Chondrocyte (in vitro differentiated cells): ENCODE data around the gene TAB2. TPM values are rescaled to one million over a fixed set of nuclear protein-coding genes. Genes with fewer than 3 reads are reported as not detected.
"Not testable (repeated sequence)": the region's sequence is repeated elsewhere in the genome, so short reads cannot be mapped to it uniquely, and the experiment has no call there.

Experiments used
- DNase-seq: peaks from one replicate; pipeline ENCODE4 v3.0.0; 2021; ENCODE audit warnings: mixed read lengths, low spot score
- H3K27ac Mint-ChIP-seq: one replicate; pipeline ENCODE4 v1.8.0; 2021; ENCODE audit warnings: mild to moderate bottlenecking, moderate library complexity, mixed read lengths; ENCODE audit not compliant: unreplicated experiment
- H3K27me3 Mint-ChIP-seq: 2 replicates; pipeline ENCODE4 v1.8.0; 2021; ENCODE audit warnings: low read depth, mixed read lengths
- H3K36me3 Mint-ChIP-seq: 2 replicates; pipeline ENCODE4 v1.8.0; 2021; ENCODE audit warnings: low read depth, mixed read lengths
- H3K4me1 Mint-ChIP-seq: 2 replicates; pipeline ENCODE4 v1.8.0; 2021; ENCODE audit warnings: low read depth, mild to moderate bottlenecking, mixed read lengths
- H3K4me3 Mint-ChIP-seq: one replicate; pipeline ENCODE4 v1.8.0; 2021; ENCODE audit warnings: mild to moderate bottlenecking, moderate library complexity, mixed read lengths; ENCODE audit not compliant: unreplicated experiment
- H3K9me3 Mint-ChIP-seq: 2 replicates; pipeline ENCODE4 v1.8.0; 2021; ENCODE audit warnings: low read depth, mixed read lengths
- CTCF ChIP-seq: fragments of 200-600 bp; sonication (generic); IDR thresholded peaks from 2 replicates; pipeline ENCODE4 v1.5.0; 2021; ENCODE audit warnings: antibody characterized with exemption, mild to moderate bottlenecking, moderate library complexity
- total RNA-seq: library from RNA; stranded (reverse); gene quantifications from 3 replicates; pipeline ENCODE4 v1.2.1, GENCODE V29; 2021

Gene TAB2
- total RNA-seq, 1 donor from 2014 or later = 54.9 TPM

GRCh38 chr6:149343501-149343900 is 26.0 kb downstream of the TAB2 start:
- no peak for DNase-seq
- Mint-ChIP-seq H3K4me1 (peaks cover 41% of the 10 kb centered on the region), H3K4me3 (no peak overlapping the region), H3K9me3 (no peaks in the 10 kb centered on the region), H3K27ac (no peak overlapping the region), H3K27me3 (no peaks in the 10 kb centered on the region), H3K36me3 (peaks cover 2% of the 10 kb centered on the region)
- TF ChIP-seq CTCF = no peak

GRCh38 chr6:149346078-149346477 is 28.6 kb downstream of the TAB2 start:
- Mint-ChIP-seq H3K36me3 (peaks cover 4% of the 10 kb centered on the region), H3K9me3 (no peaks in the 10 kb centered on the region), H3K27me3 (no peaks in the 10 kb centered on the region), H3K4me3 (no peak overlapping the region), H3K4me1 (peaks cover 26% of the 10 kb centered on the region), H3K27ac (no peak overlapping the region)
- DNase-seq = no peak
- no peak for TF ChIP-seq CTCF

GRCh38 chr6:149347067-149347466 is 29.6 kb downstream of the TAB2 start:
- no peak for DNase-seq
- no peak for TF ChIP-seq CTCF
- Mint-ChIP-seq H3K4me3 (no peak overlapping the region), H3K36me3 (peaks cover 4% of the 10 kb centered on the region), H3K27me3 (no peaks in the 10 kb centered on the region), H3K9me3 (no peaks in the 10 kb centered on the region), H3K4me1 (peaks cover 16% of the 10 kb centered on the region), H3K27ac (no peak overlapping the region)

- DNase-seq, H3K36me3 Mint-ChIP-seq, H3K27me3 Mint-ChIP-seq, H3K4me3 Mint-ChIP-seq, H3K27ac Mint-ChIP-seq, H3K9me3 Mint-ChIP-seq: not testable (repeated sequence)
- peaks cover 10% of the 10 kb centered on the region for H3K4me1 Mint-ChIP-seq
Measured at GRCh38 chr6:149349279-149349678, 31.8 kb downstream of the TAB2 start.

- DNase-seq = no peak
- Mint-ChIP-seq H3K4me3 (no peak overlapping the region), H3K4me1 (peaks cover 17% of the 10 kb centered on the region), H3K27ac (no peak overlapping the region), H3K9me3 (no peaks in the 10 kb centered on the region), H3K27me3 (no peaks in the 10 kb centered on the region), H3K36me3 (peaks cover 2% of the 10 kb centered on the region)
- TF ChIP-seq CTCF = no peak
Measured at GRCh38 chr6:149354009-149354408, 36.5 kb downstream of the TAB2 start.

GRCh38 chr6:149356081-149356750 is 38.7 kb downstream of the TAB2 start:
- no peak overlapping the region for H3K27ac Mint-ChIP-seq
- H3K27me3 Mint-ChIP-seq = no peaks in the 10 kb centered on the region
- no peak for TF ChIP-seq CTCF
- DNase-seq = no peak
- H3K36me3 Mint-ChIP-seq = no peaks in the 10 kb centered on the region
- no peaks in the 10 kb centered on the region for H3K9me3 Mint-ChIP-seq
- no peak overlapping the region for H3K4me3 Mint-ChIP-seq
- peaks cover 24% of the 10 kb centered on the region for H3K4me1 Mint-ChIP-seq
